PC-9 (cell line): ENCODE data around the gene POLR2J3.
A peak's percentile ranks its signal among the peaks of the same experiment; 100 is the strongest.
"Not testable (repeated sequence)": the region's sequence is repeated elsewhere in the genome, so short reads cannot be mapped to it uniquely, and the experiment has no call there.

Experiments used
- EZH2 ChIP-seq: fragments of 200-600 bp; sonication (generic); IDR thresholded peaks from 2 replicates; pipeline ENCODE4 v1.8.0; 2017; ENCODE audit warnings: antibody characterized with exemption, low read depth
- TF ChIP-seq, protein P1 (sequence below): fragments of 200-600 bp; sonication (generic); conservative IDR thresholded peaks from 2 replicates; pipeline ENCODE4 v1.6.1; 2017; ENCODE audit warnings: mixed run types, antibody characterized with exemption, mild to moderate bottlenecking, moderate library complexity

DNA sequence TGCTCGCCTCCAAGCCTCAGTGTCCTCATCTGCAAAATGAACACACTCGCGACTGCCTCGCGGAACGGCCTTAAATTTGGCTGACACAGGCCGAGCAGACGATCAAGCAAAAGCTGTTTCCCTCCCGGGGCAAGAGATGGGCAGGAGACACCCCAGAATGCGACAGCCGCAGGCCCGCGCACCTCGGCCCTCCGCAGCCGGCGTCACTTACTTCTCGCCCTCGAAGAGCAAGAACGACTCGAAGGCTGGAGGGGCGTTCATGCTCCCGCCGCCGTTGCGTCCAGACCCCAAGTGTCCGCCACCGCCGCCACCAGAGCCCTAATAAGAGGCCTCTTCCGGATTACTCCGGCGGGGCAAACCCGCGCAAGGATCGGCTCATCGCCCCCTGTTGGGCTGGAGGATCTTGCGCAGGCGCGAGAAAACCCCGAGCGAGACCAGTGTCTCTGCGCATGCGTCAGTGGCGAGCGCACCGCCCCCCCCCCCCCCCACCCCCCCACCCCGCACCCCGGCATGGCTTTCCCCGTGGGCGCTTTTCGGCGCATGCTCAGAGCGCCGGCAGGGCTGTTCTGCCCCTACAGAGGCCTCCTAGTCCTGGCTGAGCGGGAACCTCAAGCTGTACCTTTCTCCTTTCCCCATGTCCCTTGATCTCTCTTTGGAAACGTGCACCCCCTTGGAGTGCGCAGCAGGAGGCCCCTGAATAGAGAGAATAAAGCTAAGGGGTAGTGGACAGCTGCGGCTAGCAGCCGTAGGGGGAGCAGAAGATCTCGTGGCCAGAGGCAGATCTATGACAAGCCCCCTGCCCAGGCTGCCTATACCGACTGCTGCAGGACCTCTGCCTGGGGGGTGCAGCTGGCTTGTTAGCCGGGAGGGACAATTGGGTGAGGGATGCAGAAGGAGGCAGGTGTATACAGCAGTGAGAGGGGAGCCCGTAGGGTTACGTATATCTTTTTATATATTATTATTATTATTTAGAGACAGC is at the start of gene POLR2J3:
- TF ChIP-seq, protein P1, sequence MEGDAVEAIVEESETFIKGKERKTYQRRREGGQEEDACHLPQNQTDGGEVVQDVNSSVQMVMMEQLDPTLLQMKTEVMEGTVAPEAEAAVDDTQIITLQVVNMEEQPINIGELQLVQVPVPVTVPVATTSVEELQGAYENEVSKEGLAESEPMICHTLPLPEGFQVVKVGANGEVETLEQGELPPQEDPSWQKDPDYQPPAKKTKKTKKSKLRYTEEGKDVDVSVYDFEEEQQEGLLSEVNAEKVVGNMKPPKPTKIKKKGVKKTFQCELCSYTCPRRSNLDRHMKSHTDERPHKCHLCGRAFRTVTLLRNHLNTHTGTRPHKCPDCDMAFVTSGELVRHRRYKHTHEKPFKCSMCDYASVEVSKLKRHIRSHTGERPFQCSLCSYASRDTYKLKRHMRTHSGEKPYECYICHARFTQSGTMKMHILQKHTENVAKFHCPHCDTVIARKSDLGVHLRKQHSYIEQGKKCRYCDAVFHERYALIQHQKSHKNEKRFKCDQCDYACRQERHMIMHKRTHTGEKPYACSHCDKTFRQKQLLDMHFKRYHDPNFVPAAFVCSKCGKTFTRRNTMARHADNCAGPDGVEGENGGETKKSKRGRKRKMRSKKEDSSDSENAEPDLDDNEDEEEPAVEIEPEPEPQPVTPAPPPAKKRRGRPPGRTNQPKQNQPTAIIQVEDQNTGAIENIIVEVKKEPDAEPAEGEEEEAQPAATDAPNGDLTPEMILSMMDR, result peak; percentile 73
- TF ChIP-seq EZH2, result not testable (repeated sequence)
